ENCODE measurements around the gene SSC5D. TPM values are rescaled to one million over a fixed set of nuclear protein-coding genes. Genes with fewer than 3 reads are reported as not detected.

Gene SSC5D
- total RNA-seq, 1 donor from 2014 or later, result 1.3 TPM

GRCh38 chr19:55567708-55568328 is 79.6 kb downstream of the SSC5D start:
- peaks cover 6% of the 10 kb centered on the region for H3K27me3 Mint-ChIP-seq (ENCODE audit: low read depth)
- H3K4me3 Mint-ChIP-seq, result no peak overlapping the region
- DNase-seq (ENCODE audit: low read depth, low spot score), result no peak

More at GRCh38 chr19:55567708-55568328, 79.6 kb downstream of the SSC5D start:
- Mint-ChIP-seq H3K27ac (ENCODE audit: unreplicated experiment) (no peak overlapping the region), H3K9me3 (no peaks in the 10 kb centered on the region), H3K4me1 (no peaks in the 10 kb centered on the region), H3K36me3 (ENCODE audit: low read depth) (no peaks in the 10 kb centered on the region)
- no peak for TF ChIP-seq CTCF (conservative IDR thresholded peaks at IDR 0.05)

Other genes with a start within 250 kb of the SSC5D start
- 71.2 and 73.1 TPM in 2 replicates for gene PPP6R1, start 229.4 kb upstream of the SSC5D start, total RNA-seq
- 53.8 and 54.7 TPM in 2 replicates for gene HSPBP1, start 208.3 kb upstream of the SSC5D start, total RNA-seq
- gene BRSK1, start 204.4 kb upstream of the SSC5D start, total RNA-seq, result 50.0 and 50.7 TPM in 2 replicates
- not detected in 2 replicates for gene TMEM150B, start 163.1 kb upstream of the SSC5D start, total RNA-seq
- gene KMT5C, start 148.6 kb upstream of the SSC5D start, total RNA-seq, result 32.9 and 35.2 TPM in 2 replicates
- 0.16 TPM in 1 of 2 replicates, not detected in the other for gene COX6B2, start 133.7 kb upstream of the SSC5D start, total RNA-seq
- not detected in 2 replicates for gene GARIN5B, start 125.2 kb upstream of the SSC5D start, total RNA-seq
- gene IL11, start 118.0 kb upstream of the SSC5D start, total RNA-seq, result 0.56 and 0.59 TPM in 2 replicates
- not detected in 2 replicates for gene TMEM190, start 111.6 kb upstream of the SSC5D start, total RNA-seq
- 0.40 and 0.71 TPM in 2 replicates for gene TMEM238, start 104.1 kb upstream of the SSC5D start, total RNA-seq
- gene RPL28, start 102.5 kb upstream of the SSC5D start, total RNA-seq, result 1,888 and 1,936 TPM in 2 replicates
- gene UBE2S, start 80.6 kb upstream of the SSC5D start, total RNA-seq, result 243 and 269 TPM in 2 replicates
- gene SHISA7, start 45.1 kb upstream of the SSC5D start, total RNA-seq, result 0.54 and 0.59 TPM in 2 replicates
- gene ISOC2, start 26.8 kb upstream of the SSC5D start, total RNA-seq, result 34.3 and 36.7 TPM in 2 replicates
- not detected in 2 replicates for gene C19orf85, start 23.7 kb upstream of the SSC5D start, total RNA-seq
- 14.8 and 15.0 TPM in 2 replicates for gene ZNF628, start 11.8 kb upstream of the SSC5D start, total RNA-seq
- 81.1 and 87.9 TPM in 2 replicates for gene NAT14, start 3.2 kb upstream of the SSC5D start, total RNA-seq
- not detected in 2 replicates for gene SBK2, start 48.7 kb downstream of the SSC5D start, total RNA-seq
- gene SBK3, start 57.1 kb downstream of the SSC5D start, total RNA-seq, result 0.39 and 0.68 TPM in 2 replicates
- 28.2 and 29.1 TPM in 2 replicates for gene ZNF579, start 92.4 kb downstream of the SSC5D start, total RNA-seq
- gene FIZ1, start 111.1 kb downstream of the SSC5D start, total RNA-seq, result 31.6 and 31.8 TPM in 2 replicates
- 6.1 and 6.7 TPM in 2 replicates for gene ZNF524, start 111.9 kb downstream of the SSC5D start, total RNA-seq
- gene ZNF865, start 117.2 kb downstream of the SSC5D start, total RNA-seq, result 20.3 TPM in 2 replicates
- gene ZNF784, start 136.1 kb downstream of the SSC5D start, total RNA-seq, result 11.0 and 12.4 TPM in 2 replicates
- gene ZNF580, start 152.6 kb downstream of the SSC5D start, total RNA-seq, result 39.1 and 41.8 TPM in 2 replicates
- 40.8 and 41.9 TPM in 2 replicates for gene ZNF581, start 155.2 kb downstream of the SSC5D start, total RNA-seq
- 18.7 and 18.9 TPM in 2 replicates for gene CCDC106, start 159.8 kb downstream of the SSC5D start, total RNA-seq
- gene U2AF2, start 166.6 kb downstream of the SSC5D start, total RNA-seq, result 342 and 365 TPM in 2 replicates
- 129 and 130 TPM in 2 replicates for gene EPN1, start 186.8 kb downstream of the SSC5D start, total RNA-seq
- gene NLRP9, start 250.0 kb downstream of the SSC5D start, total RNA-seq, result not detected in 2 replicates